ENCODE results near the gene NUP188.
"Not testable (repeated sequence)": the region's sequence is repeated elsewhere in the genome, so short reads cannot be mapped to it uniquely, and the experiment has no call there.

Gene NUP188

GRCh38 chr9:128943832-128944620 is 3.5 kb upstream of the NUP188 start:
- no peak for DNase-seq

- not testable (repeated sequence) for DNase-seq
Measured at GRCh38 chr9:128944966-128945365, 2.5 kb upstream of the NUP188 start.

- DNase-seq: no peak
Measured at GRCh38 chr9:128945798-128946501, 1.5 kb upstream of the NUP188 start.

- DNase-seq: no peak
Measured at GRCh38 chr9:128946571-128947276, 775 bp upstream of the NUP188 start.

- no peak for DNase-seq
Measured at GRCh38 chr9:128947277-128947526, 297 bp upstream of the NUP188 start.

GRCh38 chr9:128961403-128961802 is 13.9 kb downstream of the NUP188 start:
- DNase-seq: not testable (repeated sequence)

GRCh38 chr9:128969491-128969890 is 22.0 kb downstream of the NUP188 start:
- no peak for DNase-seq

- DNase-seq: no peak
Measured at GRCh38 chr9:128972956-128973355, 25.5 kb downstream of the NUP188 start.

- DNase-seq: no peak
Measured at GRCh38 chr9:128979111-128979510, 31.6 kb downstream of the NUP188 start.

- no peak for DNase-seq
Measured at GRCh38 chr9:128983536-128983935, 36.0 kb downstream of the NUP188 start.

- no peak for DNase-seq
Measured at GRCh38 chr9:128986671-128987070, 39.2 kb downstream of the NUP188 start.

- no peak for DNase-seq
Measured at GRCh38 chr9:128987805-128988204, 40.3 kb downstream of the NUP188 start.

GRCh38 chr9:128992995-128993394 is 45.5 kb downstream of the NUP188 start:
- DNase-seq: no peak

GRCh38 chr9:128995791-128996190 is 48.3 kb downstream of the NUP188 start:
- DNase-seq: no peak

GRCh38 chr9:128998462-128998861 is 51.0 kb downstream of the NUP188 start:
- DNase-seq: no peak

- no peak for DNase-seq
Measured at GRCh38 chr9:128999581-129000206, 52.2 kb downstream of the NUP188 start.

- DNase-seq: no peak
Measured at GRCh38 chr9:129001504-129002325, 54.2 kb downstream of the NUP188 start.

GRCh38 chr9:129002992-129003391 is 55.5 kb downstream of the NUP188 start:
- DNase-seq: no peak

- not testable (repeated sequence) for DNase-seq
Measured at GRCh38 chr9:129004173-129004572, 56.7 kb downstream of the NUP188 start.

GRCh38 chr9:129005336-129005997 is 58.0 kb downstream of the NUP188 start:
- no peak for DNase-seq

- peak; percentile 29 for DNase-seq
Measured at GRCh38 chr9:129006328-129007034, 59.0 kb downstream of the NUP188 start.

Data from CD4-positive, alpha-beta T cell treated with Interferon gamma for 1 hour (primary cell).